WI38 (cell line): ENCODE data around the gene PGM2L1.

Experiments
- H3K4me3 ChIP-seq: 2 replicates; pipeline ENCODE4 v1.5.1; 2011; ENCODE audit warnings: low read depth, mild to moderate bottlenecking, control low read depth, low read length
- CTCF ChIP-seq: IDR thresholded peaks from 2 replicates; pipeline ENCODE4 v1.5.1; 2012; ENCODE audit warnings: low read depth, mild to moderate bottlenecking, control low read depth, low read length

PGM2L1 gene

GRCh38 chr11:74297484-74297883 lies 100.7 kb downstream of the PGM2L1 start:
- TF ChIP-seq CTCF = no peak
- H3K4me3 ChIP-seq = no peak overlapping the region

- TF ChIP-seq CTCF = no peak
- H3K4me3 ChIP-seq = no peak overlapping the region
Observed at GRCh38 chr11:74288911-74289310, 109.3 kb downstream of the PGM2L1 start.

GRCh38 chr11:74288161-74288560 lies 110.1 kb downstream of the PGM2L1 start:
- no peak overlapping the region for H3K4me3 ChIP-seq
- no peak for TF ChIP-seq CTCF

GRCh38 chr11:74284466-74284865 lies 113.8 kb downstream of the PGM2L1 start:
- TF ChIP-seq CTCF = no peak
- H3K4me3 ChIP-seq = no peak overlapping the region

GRCh38 chr11:74283580-74284180 lies 114.6 kb downstream of the PGM2L1 start:
- no peak for TF ChIP-seq CTCF
- H3K4me3 ChIP-seq = no peak overlapping the region

- no peak for TF ChIP-seq CTCF
- H3K4me3 ChIP-seq = no peak overlapping the region
Observed at GRCh38 chr11:74282914-74283371, 115.3 kb downstream of the PGM2L1 start.

- no peak for TF ChIP-seq CTCF
- no peak overlapping the region for H3K4me3 ChIP-seq
Observed at GRCh38 chr11:74282421-74282820, 115.8 kb downstream of the PGM2L1 start.
